Astrocyte (in vitro differentiated cells and primary cell): Measurements from ENCODE around the gene ITGAV. TPM values are rescaled to one million over a fixed set of nuclear protein-coding genes. Genes with fewer than 3 reads are reported as not detected.

ENCODE experiments used
- DNase-seq: peaks from one replicate; pipeline ENCODE4 v3.0.0-alpha.2; 2010; ENCODE audit warnings: low read depth
- FAIRE-seq: peaks from 2 replicates; lab custom pipeline; 2011; peaks lifted over from hg19 to GRCh38; lab: Jason Lieb, UNC
- H2AFZ ChIP-seq: 2 replicates; pipeline ENCODE4 v1.6.0; 2012; ENCODE audit warnings: low read depth, low read length, inconsistent platforms
- H3K27ac ChIP-seq: 2 replicates; pipeline ENCODE4 v1.5.1; 2011; ENCODE audit warnings: low read depth, low read length, inconsistent platforms
- H3K27me3 ChIP-seq: 2 replicates; pipeline ENCODE4 v1.6.0; 2011; ENCODE audit warnings: low read length, inconsistent platforms; ENCODE audit not compliant: insufficient read depth
- H3K36me3 ChIP-seq: 2 replicates; pipeline ENCODE4 v1.5.1; 2011; ENCODE audit warnings: low read length, inconsistent platforms; ENCODE audit not compliant: insufficient read depth
- H3K4me1 ChIP-seq: 2 replicates; pipeline ENCODE4 v1.5.1; 2011; ENCODE audit warnings: low read length, inconsistent platforms; ENCODE audit not compliant: insufficient read depth
- H3K4me2 ChIP-seq: 2 replicates; pipeline ENCODE4 v1.6.0; 2012; ENCODE audit warnings: low read length, inconsistent platforms
- H3K4me3 ChIP-seq: 2 replicates; pipeline ENCODE4 v1.5.1; 2011; ENCODE audit warnings: low read depth, mild to moderate bottlenecking, low read length, inconsistent platforms; ENCODE audit not compliant: insufficient read depth
- H3K79me2 ChIP-seq: 2 replicates; pipeline ENCODE4 v1.6.0; 2012; ENCODE audit warnings: mild to moderate bottlenecking, low read length, inconsistent platforms; ENCODE audit not compliant: insufficient read depth
- H3K9ac ChIP-seq: 2 replicates; pipeline ENCODE4 v1.6.0; 2012; ENCODE audit warnings: mild to moderate bottlenecking, low read length, inconsistent platforms
- H3K9me3 ChIP-seq: 2 replicates; pipeline ENCODE4 v1.5.1; 2012; ENCODE audit warnings: low read depth, mild to moderate bottlenecking, low read length, inconsistent platforms; ENCODE audit not compliant: insufficient read depth
- H4K20me1 ChIP-seq: 2 replicates; pipeline ENCODE4 v1.6.0; 2012; ENCODE audit warnings: low read length, inconsistent platforms; ENCODE audit not compliant: insufficient read depth
- H3K27ac Mint-ChIP-seq: one replicate; pipeline ENCODE4 v1.8.0; 2021; ENCODE audit warnings: mild to moderate bottlenecking, mixed read lengths; ENCODE audit not compliant: unreplicated experiment
- H3K27me3 Mint-ChIP-seq: one replicate; pipeline ENCODE4 v1.8.0; 2021; ENCODE audit warnings: low read depth, mixed read lengths; ENCODE audit not compliant: unreplicated experiment
- H3K36me3 Mint-ChIP-seq: one replicate; pipeline ENCODE4 v1.8.0; 2021; ENCODE audit warnings: low read depth, mixed read lengths; ENCODE audit not compliant: unreplicated experiment
- H3K4me1 Mint-ChIP-seq: one replicate; pipeline ENCODE4 v1.8.0; 2021; ENCODE audit warnings: low read depth, mixed read lengths; ENCODE audit not compliant: unreplicated experiment
- H3K4me3 Mint-ChIP-seq: one replicate; pipeline ENCODE4 v1.8.0; 2021; ENCODE audit warnings: mild to moderate bottlenecking, moderate library complexity, mixed read lengths; ENCODE audit not compliant: unreplicated experiment
- H3K9me3 Mint-ChIP-seq: one replicate; pipeline ENCODE4 v1.8.0; 2021; ENCODE audit warnings: mild to moderate bottlenecking, mixed read lengths; ENCODE audit not compliant: unreplicated experiment
- EZH2 ChIP-seq: IDR thresholded peaks from 2 replicates; pipeline ENCODE4 v1.6.1; 2012; ENCODE audit warnings: mild to moderate bottlenecking, low read length, inconsistent platforms; ENCODE audit not compliant: insufficient read depth
- total RNA-seq: library from RNA; stranded (reverse); gene quantifications from 2 replicates; pipeline ENCODE4 v1.2.1, GENCODE V29; 2021
- TF ChIP-seq, protein P1 (sequence below): IDR thresholded peaks from 2 replicates; pipeline ENCODE4 v1.5.1; 2011; ENCODE audit warnings: low read depth, mild to moderate bottlenecking, inconsistent platforms, low read length, moderate library complexity; ENCODE audit not compliant: insufficient read depth

Gene ITGAV
- total RNA-seq, 1 donor from 2014 or later, result 661 TPM

DNA sequence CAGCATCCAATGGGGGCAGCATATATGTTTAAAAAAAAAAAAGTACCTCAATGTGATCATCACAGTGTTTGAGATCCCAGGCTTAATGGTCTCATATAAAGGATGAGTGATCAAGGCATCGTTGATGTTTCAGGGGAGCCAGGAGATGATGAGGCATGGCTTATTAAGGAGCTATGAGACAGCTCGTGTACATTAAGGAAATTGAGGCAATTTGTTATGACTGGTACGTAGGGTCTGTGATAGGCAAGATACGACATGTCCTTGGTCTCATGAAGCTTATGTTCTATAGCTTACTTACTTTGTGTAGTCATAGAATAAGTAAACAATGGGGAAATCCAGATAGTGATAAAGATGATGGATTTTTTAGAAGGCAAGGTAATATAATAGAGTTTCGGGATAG lies 54.9 kb downstream of the ITGAV start:
- Histone ChIP-seq H3K27me3 (no peaks in the 10 kb centered on the region), H2AFZ (no peak overlapping the region), H3K36me3 (peaks cover 45% of the 10 kb centered on the region), H3K4me3 (no peak overlapping the region), H3K9me3 (no peaks in the 10 kb centered on the region), H3K4me2 (no peak overlapping the region), H3K4me1 (no peaks in the 10 kb centered on the region), H3K79me2 (peaks cover 3% of the 10 kb centered on the region), H3K27ac (no peak overlapping the region), H4K20me1 (peaks cover 22% of the 10 kb centered on the region), H3K9ac (no peak overlapping the region)
- no peaks in the 10 kb centered on the region for H3K9me3 Mint-ChIP-seq
- H3K27me3 Mint-ChIP-seq, result no peaks in the 10 kb centered on the region
- H3K27ac Mint-ChIP-seq, result peak overlapping the region; percentile 72
- peaks cover 21% of the 10 kb centered on the region for H3K36me3 Mint-ChIP-seq
- DNase-seq (no peak), FAIRE-seq (no peak)
- TF ChIP-seq EZH2, result no peak
- TF ChIP-seq, protein P1, sequence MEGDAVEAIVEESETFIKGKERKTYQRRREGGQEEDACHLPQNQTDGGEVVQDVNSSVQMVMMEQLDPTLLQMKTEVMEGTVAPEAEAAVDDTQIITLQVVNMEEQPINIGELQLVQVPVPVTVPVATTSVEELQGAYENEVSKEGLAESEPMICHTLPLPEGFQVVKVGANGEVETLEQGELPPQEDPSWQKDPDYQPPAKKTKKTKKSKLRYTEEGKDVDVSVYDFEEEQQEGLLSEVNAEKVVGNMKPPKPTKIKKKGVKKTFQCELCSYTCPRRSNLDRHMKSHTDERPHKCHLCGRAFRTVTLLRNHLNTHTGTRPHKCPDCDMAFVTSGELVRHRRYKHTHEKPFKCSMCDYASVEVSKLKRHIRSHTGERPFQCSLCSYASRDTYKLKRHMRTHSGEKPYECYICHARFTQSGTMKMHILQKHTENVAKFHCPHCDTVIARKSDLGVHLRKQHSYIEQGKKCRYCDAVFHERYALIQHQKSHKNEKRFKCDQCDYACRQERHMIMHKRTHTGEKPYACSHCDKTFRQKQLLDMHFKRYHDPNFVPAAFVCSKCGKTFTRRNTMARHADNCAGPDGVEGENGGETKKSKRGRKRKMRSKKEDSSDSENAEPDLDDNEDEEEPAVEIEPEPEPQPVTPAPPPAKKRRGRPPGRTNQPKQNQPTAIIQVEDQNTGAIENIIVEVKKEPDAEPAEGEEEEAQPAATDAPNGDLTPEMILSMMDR, result no peak
- H3K4me1 Mint-ChIP-seq, result peaks cover 21% of the 10 kb centered on the region
- no peak overlapping the region for H3K4me3 Mint-ChIP-seq

DNA sequence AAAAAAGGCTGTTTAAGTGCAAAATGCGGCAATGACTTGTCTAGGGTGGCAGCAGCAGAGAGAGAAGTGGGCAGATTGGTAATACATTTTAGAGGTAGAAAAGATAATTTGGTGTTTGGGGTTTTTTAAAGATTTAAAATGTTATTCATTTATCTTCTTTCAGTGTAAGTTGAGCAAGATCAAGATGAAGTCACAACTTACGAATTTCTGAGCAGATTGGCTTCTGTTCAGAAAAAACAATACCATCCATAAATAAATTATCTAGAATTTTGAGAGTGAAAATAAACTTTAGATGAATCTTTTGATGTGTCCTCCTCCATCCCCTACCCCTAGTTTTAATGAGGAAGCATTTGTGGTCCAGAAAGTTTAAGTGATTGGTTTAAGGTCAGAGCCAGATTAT lies 56.1 kb downstream of the ITGAV start:
- Histone ChIP-seq H4K20me1 (peaks cover 22% of the 10 kb centered on the region), H3K27ac (no peak overlapping the region), H3K9ac (no peak overlapping the region), H2AFZ (no peak overlapping the region), H3K4me1 (no peaks in the 10 kb centered on the region), H3K27me3 (no peaks in the 10 kb centered on the region), H3K36me3 (peaks cover 40% of the 10 kb centered on the region), H3K4me2 (no peak overlapping the region), H3K4me3 (no peak overlapping the region), H3K79me2 (peaks cover 3% of the 10 kb centered on the region), H3K9me3 (no peaks in the 10 kb centered on the region)
- TF ChIP-seq EZH2, result no peak
- TF ChIP-seq, protein P1, result no peak
- FAIRE-seq, result no peak
- no peaks in the 10 kb centered on the region for H3K27me3 Mint-ChIP-seq
- no peak overlapping the region for H3K4me3 Mint-ChIP-seq
- H3K36me3 Mint-ChIP-seq, result peaks cover 21% of the 10 kb centered on the region
- peak overlapping the region; percentile 62 for H3K27ac Mint-ChIP-seq
- no peaks in the 10 kb centered on the region for H3K9me3 Mint-ChIP-seq
- DNase-seq, result peak; percentile 14
- H3K4me1 Mint-ChIP-seq, result peaks cover 15% of the 10 kb centered on the region

DNA sequence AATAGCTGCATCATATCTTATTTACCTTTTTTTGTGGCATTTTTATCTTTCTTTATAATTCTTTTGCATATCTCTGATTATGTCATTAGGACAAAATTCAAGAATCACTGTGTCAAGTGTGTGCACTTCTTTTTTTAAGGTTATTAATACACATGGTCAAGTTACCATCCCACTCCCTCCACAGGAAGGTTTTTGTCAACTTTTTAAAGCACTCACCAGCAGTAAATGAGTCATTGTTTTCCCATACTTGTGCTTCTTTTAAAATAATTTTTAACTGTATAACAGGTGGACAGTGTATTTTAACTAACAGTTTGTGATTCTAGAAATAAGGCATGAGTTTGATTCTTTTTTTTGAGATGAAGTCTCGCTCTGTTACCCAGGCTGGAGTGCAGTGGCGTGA lies 58.3 kb downstream of the ITGAV start:
- TF ChIP-seq, protein P1, result no peak
- TF ChIP-seq EZH2, result no peak
- Histone ChIP-seq H4K20me1 (peaks cover 18% of the 10 kb centered on the region), H3K27me3 (no peaks in the 10 kb centered on the region), H3K9ac (no peak overlapping the region), H2AFZ (no peak overlapping the region), H3K79me2 (peaks cover 3% of the 10 kb centered on the region), H3K9me3 (no peaks in the 10 kb centered on the region), H3K27ac (no peak overlapping the region), H3K4me2 (no peak overlapping the region), H3K36me3 (peaks cover 29% of the 10 kb centered on the region), H3K4me1 (no peaks in the 10 kb centered on the region), H3K4me3 (no peak overlapping the region)
- no peak overlapping the region for H3K4me3 Mint-ChIP-seq
- DNase-seq (peak; percentile 37), FAIRE-seq (no peak)
- H3K9me3 Mint-ChIP-seq, result no peaks in the 10 kb centered on the region
- peaks cover 9% of the 10 kb centered on the region for H3K4me1 Mint-ChIP-seq
- peaks cover 23% of the 10 kb centered on the region for H3K36me3 Mint-ChIP-seq
- no peak overlapping the region for H3K27ac Mint-ChIP-seq
- H3K27me3 Mint-ChIP-seq, result no peaks in the 10 kb centered on the region
